Frontal cortex (tissue), 4 donors: Measurements from ENCODE around the gene RRM2. TPM values are rescaled to one million over a fixed set of nuclear protein-coding genes. Genes with fewer than 3 reads are reported as not detected.
"Not testable (repeated sequence)": the region's sequence is repeated elsewhere in the genome, so short reads cannot be mapped to it uniquely, and the experiment has no call there.

Experiments used
- DNase-seq, 2 donors: peaks; one replicate each; pipeline ENCODE4 v3.0.0; 2012; ENCODE audit warnings: low spot score in 2 of 2
- FAIRE-seq: peaks from 2 replicates; lab custom pipeline; 2012; peaks lifted over from hg19 to GRCh38; lab: Jason Lieb, UNC
- total RNA-seq: library from RNA; depleted of rRNA; stranded (reverse); fragments of >200 nt; gene quantifications from one replicate; pipeline ENCODE4 v1.2.3, GENCODE V29; 2014
- donor health status: control.
- donor health status: control.
- donor health status: control.

The RRM2 gene
- total RNA-seq, 1 donor from 2014 or later = 4.1 TPM

- not testable (repeated sequence) for FAIRE-seq
These were observed 24.6 kb downstream of the RRM2 start for GRCh38 chr2:10147050-10147660.

GRCh38 chr2:10148268-10148667 lies 25.7 kb downstream of the RRM2 start:
- FAIRE-seq = no peak
- DNase-seq = no peak

More at GRCh38 chr2:10147050-10147660, 24.6 kb downstream of the RRM2 start:
- not testable (repeated sequence) for DNase-seq

- DNase-seq = no peak
- FAIRE-seq = no peak
These were observed 27.1 kb downstream of the RRM2 start for GRCh38 chr2:10149635-10150034.

GRCh38 chr2:10150436-10150835 lies 27.9 kb downstream of the RRM2 start:
- FAIRE-seq = no peak

GRCh38 chr2:10151462-10151861 lies 28.9 kb downstream of the RRM2 start:
- no peak for DNase-seq
- no peak for FAIRE-seq

More at GRCh38 chr2:10150436-10150835, 27.9 kb downstream of the RRM2 start:
- DNase-seq = no peak

- no peak for FAIRE-seq
These were observed 34.8 kb downstream of the RRM2 start for GRCh38 chr2:10157293-10157692.

GRCh38 chr2:10158681-10159080 lies 36.1 kb downstream of the RRM2 start:
- no peak for DNase-seq
- FAIRE-seq = no peak

More at GRCh38 chr2:10157293-10157692, 34.8 kb downstream of the RRM2 start:
- DNase-seq = no peak

GRCh38 chr2:10159086-10159485 lies 36.5 kb downstream of the RRM2 start:
- DNase-seq (no peak), FAIRE-seq (no peak)

- no peak for DNase-seq
- FAIRE-seq = no peak
These were observed 37.1 kb downstream of the RRM2 start for GRCh38 chr2:10159581-10160131.

GRCh38 chr2:10160203-10160955 lies 37.8 kb downstream of the RRM2 start:
- FAIRE-seq (no peak), DNase-seq (no peak)

- DNase-seq (no peak), FAIRE-seq (no peak)
These were observed 38.8 kb downstream of the RRM2 start for GRCh38 chr2:10161206-10161931.

GRCh38 chr2:10161961-10162441 lies 39.5 kb downstream of the RRM2 start:
- FAIRE-seq = no peak
- no peak for DNase-seq

GRCh38 chr2:10162586-10163497 lies 40.3 kb downstream of the RRM2 start:
- DNase-seq = peak in 1 of 2 donors; percentile 42

GRCh38 chr2:10163498-10164486 lies 41.3 kb downstream of the RRM2 start:
- no peak for FAIRE-seq
- DNase-seq = no peak

More at GRCh38 chr2:10162586-10163497, 40.3 kb downstream of the RRM2 start:
- FAIRE-seq = no peak

- FAIRE-seq (no peak), DNase-seq (no peak)
These were observed 42.1 kb downstream of the RRM2 start for GRCh38 chr2:10164601-10165000.

GRCh38 chr2:10165282-10165681 lies 42.7 kb downstream of the RRM2 start:
- DNase-seq (no peak), FAIRE-seq (no peak)

GRCh38 chr2:10165861-10166675 lies 43.5 kb downstream of the RRM2 start:
- no peak for DNase-seq
- no peak for FAIRE-seq
